ENCODE measurements around the gene FAM110A. TPM values are rescaled to one million over a fixed set of nuclear protein-coding genes. Genes with fewer than 3 reads are reported as not detected.

FAM110A gene
- total and polyA plus RNA-seq, 2 donors (not counting 3 experiments of a cell fraction or from before 2014, with no cell fraction given) = 4.6 to 5.4 TPM

- no peaks in the 10 kb centered on the region for H4K20me1 ChIP-seq (replicated peaks; ENCODE audit: control insufficient read depth, extremely low read depth, insufficient read depth, low read length)
- no peaks in the 10 kb centered on the region for H3K9me1 ChIP-seq (replicated peaks; ENCODE audit: control insufficient read depth, extremely low read depth, insufficient read depth, low read length)
- BruUV-seq (replicated peaks) = no TSS peak
- no peak overlapping the region for H3K4me3 ChIP-seq (replicated peaks in 1 of 3; ENCODE audit: insufficient read depth in 1 of 3, low read depth in 1 of 3, low read length in 3 of 3)
- H3K79me2 ChIP-seq (ENCODE audit: control insufficient read depth, insufficient read depth, low read length) = no peaks in the 10 kb centered on the region
- no peaks in the 10 kb centered on the region for H3K9me3 ChIP-seq (replicated peaks; ENCODE audit: control insufficient read depth, insufficient read depth, low read length)
- H3K27ac ChIP-seq (ENCODE audit: insufficient read depth, low read depth, low read length) = no peak overlapping the region
- intact Hi-C loops (cut with micrococcal nuclease) (no loop called here), dilution Hi-C loops (cut with MboI; ENCODE audit: extremely low pct_ligation_motif_present, low sequenced_read_pairs) (no loop called here)
- H3K4me1 ChIP-seq (ENCODE audit: control insufficient read depth, extremely low read depth, insufficient read depth, low read length) = no peaks in the 10 kb centered on the region
- H2AFZ ChIP-seq (ENCODE audit: low read depth, low read length) = no peak overlapping the region
- ChIA-PET POLR2A (no interaction called here), CTCF (interaction anchor here (2.8 to 7.3 kb wide), 2 partner anchors 13 to 136 kb away, joined by 28 to 441 read pairs; partner anchors contain the start of gene FAM110A)
- FAIRE-seq (no peak), DNase-seq (ENCODE audit: low read depth, low spot score) (no peak)
- H3K36me3 ChIP-seq (ENCODE audit: control insufficient read depth in 2 of 2, extremely low read depth in 1 of 2, insufficient read depth in 2 of 2, low read length in 2 of 2) = no peaks in the 10 kb centered on the region
- no peak overlapping the region for H3K4me2 ChIP-seq (ENCODE audit: insufficient read depth, low read length)
- H3K9ac ChIP-seq (replicated peaks; ENCODE audit: extremely low read depth, insufficient read depth, low read length) = no peak overlapping the region
- H3K27me3 ChIP-seq (ENCODE audit: control insufficient read depth in 2 of 2, insufficient read depth in 2 of 2, low read length in 2 of 2) = no peaks in the 10 kb centered on the region
- TF ChIP-seq POLR2AphosphoS5 (IDR thresholded peaks at IDR 0.05; ENCODE audit: insufficient read depth, low read depth, low read length) (no peak), MYC (IDR thresholded peaks at IDR 0.05; ENCODE audit: low read depth, low read length) (no peak), EZH2 (IDR thresholded peaks at IDR 0.05; ENCODE audit: borderline replicate concordance, low read depth, low read length, severe bottlenecking) (no peak), POLR2A (IDR thresholded peaks at IDR 0.05; ENCODE audit: low read depth, low read length) (no peak), GATA2 (IDR thresholded peaks at IDR 0.05; ENCODE audit: insufficient read depth, insufficient read length, low read depth, low read length) (no peak), MAX (IDR thresholded peaks at IDR 0.05; ENCODE audit: insufficient read depth, insufficient read length) (no peak), FOS (IDR thresholded peaks at IDR 0.05; ENCODE audit: borderline replicate concordance, insufficient read depth, low read length) (no peak), JUN (IDR thresholded peaks at IDR 0.05; ENCODE audit: borderline replicate concordance, insufficient read depth, insufficient read length, low read depth) (no peak), CTCF (IDR thresholded peaks at IDR 0.05; ENCODE audit: extremely low read depth in 1 of 2, insufficient read depth in 1 of 2, low read depth in 1 of 2, low read length in 2 of 2) (no peak)
Measured at GRCh38 chr20:820323-820953, 13.1 kb upstream of the FAM110A start.
